T-helper 2 cell treated with Interferon-gamma antibody and Interleukin-4, amounts not matched to agents 5 μg/mL and 100 μg/mL, for 36 hours (primary cell): ENCODE measurements around the gene COPS4.
"Not testable (repeated sequence)": the region's sequence is repeated elsewhere in the genome, so short reads cannot be mapped to it uniquely, and the experiment has no call there.

Experiments used
- DNase-seq: peaks from one replicate; pipeline ENCODE4 v3.0.0; 2021; ENCODE audit warnings: low spot score
- H3K27ac Mint-ChIP-seq: one replicate; pipeline ENCODE4 v1.8.0; 2021; ENCODE audit warnings: mild to moderate bottlenecking, mixed read lengths
- H3K27me3 Mint-ChIP-seq: one replicate; pipeline ENCODE4 v1.8.0; 2021; ENCODE audit warnings: low read depth, mixed read lengths
- H3K36me3 Mint-ChIP-seq: one replicate; pipeline ENCODE4 v1.8.0; 2021; ENCODE audit warnings: low read depth, mixed read lengths
- H3K4me1 Mint-ChIP-seq: one replicate; pipeline ENCODE4 v1.8.0; 2021; ENCODE audit warnings: low read depth, mixed read lengths
- H3K4me3 Mint-ChIP-seq: one replicate; pipeline ENCODE4 v1.8.0; 2022; ENCODE audit warnings: mild to moderate bottlenecking, moderate library complexity, mixed read lengths
- H3K9me3 Mint-ChIP-seq: one replicate; pipeline ENCODE4 v1.8.0; 2021; ENCODE audit warnings: mixed read lengths

The COPS4 gene

DNA sequence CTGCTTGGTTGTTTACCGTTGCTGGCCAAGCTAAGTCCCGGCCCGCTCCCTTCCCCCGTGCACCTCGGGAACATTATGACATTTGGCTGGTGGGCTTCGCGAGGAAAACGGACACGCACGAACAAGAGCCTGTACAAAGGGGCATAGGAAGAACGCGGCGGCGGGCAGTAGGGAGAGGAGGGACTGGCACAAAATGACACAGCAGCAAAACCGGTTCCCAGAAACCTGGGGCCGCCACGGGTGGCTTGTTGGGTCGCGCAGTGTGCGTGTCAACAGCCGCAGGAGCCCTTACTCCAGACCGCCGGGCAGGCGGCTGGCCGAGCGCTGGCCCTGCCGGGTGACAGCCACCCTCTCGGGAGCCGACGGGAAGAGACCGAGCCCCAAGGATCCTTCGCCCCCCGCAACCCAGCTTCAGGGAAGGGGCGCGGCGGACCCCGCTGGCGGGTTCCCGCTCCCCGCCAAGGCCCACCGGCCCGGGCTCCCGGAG lies 22.7 kb upstream of the COPS4 start:
- H3K36me3 Mint-ChIP-seq, result peaks cover 6% of the 10 kb centered on the region
- no peaks in the 10 kb centered on the region for H3K9me3 Mint-ChIP-seq
- peaks cover 3% of the 10 kb centered on the region for H3K27me3 Mint-ChIP-seq
- DNase-seq, result peak; percentile 44
- peak overlapping the region; percentile 95 for H3K27ac Mint-ChIP-seq
- peak overlapping the region; percentile 96 for H3K4me3 Mint-ChIP-seq
- peaks cover 38% of the 10 kb centered on the region for H3K4me1 Mint-ChIP-seq

DNA sequence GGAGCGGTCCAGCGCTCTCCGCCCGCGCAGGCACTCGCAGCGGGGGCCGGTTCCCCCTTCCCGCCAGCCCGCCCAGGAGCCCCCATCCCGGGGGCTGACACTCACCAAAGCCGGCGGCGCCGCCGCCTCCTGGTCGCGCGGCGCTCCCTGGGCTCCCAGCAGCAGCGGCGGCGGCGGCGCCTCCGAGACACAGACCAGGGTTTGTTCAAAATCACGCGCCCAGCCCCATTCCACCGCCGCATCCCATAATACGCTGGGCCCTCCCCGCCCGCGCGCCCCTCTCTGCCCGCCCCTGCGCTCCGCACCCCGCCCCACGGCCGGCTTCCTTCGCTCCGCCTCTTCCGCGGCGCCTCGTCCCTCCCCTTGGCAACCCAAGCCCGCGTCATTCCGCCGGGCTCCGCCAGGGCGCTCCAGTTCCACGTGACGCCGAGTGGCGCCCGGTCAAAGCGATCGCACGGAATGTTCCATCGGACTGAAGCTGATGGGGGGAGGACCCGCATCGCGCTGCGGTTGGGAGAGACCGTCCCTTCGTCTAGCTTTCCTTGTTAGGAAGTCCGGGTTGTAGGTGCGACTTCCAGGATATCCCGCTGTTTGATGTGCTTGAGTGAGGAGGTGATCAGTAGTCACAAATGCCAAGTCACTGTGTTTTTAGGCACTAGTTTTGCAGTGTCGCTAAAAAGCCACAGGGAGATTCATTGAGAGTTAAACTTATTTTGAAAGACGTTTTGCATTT lies 22.1 kb upstream of the COPS4 start:
- peak; percentile 96 for DNase-seq
- Mint-ChIP-seq H3K36me3 (peaks cover 4% of the 10 kb centered on the region), H3K4me1 (peaks cover 32% of the 10 kb centered on the region), H3K9me3 (no peaks in the 10 kb centered on the region), H3K27ac (peak overlapping the region; percentile 94), H3K4me3 (peak overlapping the region; percentile 90), H3K27me3 (peaks cover 3% of the 10 kb centered on the region)

DNA sequence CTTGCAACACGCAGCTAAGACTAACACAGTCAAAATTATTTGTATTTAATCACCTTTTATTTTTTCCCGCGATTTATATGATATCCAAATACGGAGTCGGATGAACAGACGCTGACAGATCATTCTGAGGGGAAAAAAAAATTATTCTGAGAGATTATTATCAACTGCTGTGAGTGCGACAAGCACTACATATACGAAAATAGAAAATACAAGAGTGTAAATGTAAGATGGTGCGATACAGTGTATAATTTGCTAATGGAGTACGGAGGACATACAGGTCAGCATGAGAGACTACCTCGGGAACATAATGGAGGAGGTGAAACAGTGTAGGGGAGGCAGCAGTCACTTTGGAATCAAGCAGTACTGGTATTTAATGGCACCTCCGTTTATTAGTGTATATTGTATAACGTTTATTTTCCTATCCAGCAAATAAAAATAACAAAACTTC lies 21.5 kb upstream of the COPS4 start:
- H3K27me3 Mint-ChIP-seq, result peaks cover 3% of the 10 kb centered on the region
- H3K27ac Mint-ChIP-seq, result peak overlapping the region; percentile 94
- H3K4me3 Mint-ChIP-seq, result peak overlapping the region; percentile 90
- DNase-seq, result no peak
- peaks cover 28% of the 10 kb centered on the region for H3K4me1 Mint-ChIP-seq
- H3K9me3 Mint-ChIP-seq, result no peaks in the 10 kb centered on the region
- H3K36me3 Mint-ChIP-seq, result peaks cover 4% of the 10 kb centered on the region

- DNase-seq, result no peak
- H3K36me3 Mint-ChIP-seq, result peaks cover 4% of the 10 kb centered on the region
- peak overlapping the region; percentile 90 for H3K4me3 Mint-ChIP-seq
- peaks cover 27% of the 10 kb centered on the region for H3K4me1 Mint-ChIP-seq
- no peak overlapping the region for H3K27ac Mint-ChIP-seq
- peaks cover 3% of the 10 kb centered on the region for H3K27me3 Mint-ChIP-seq
- no peaks in the 10 kb centered on the region for H3K9me3 Mint-ChIP-seq
Measured at GRCh38 chr4:83013902-83014301, 21.1 kb upstream of the COPS4 start.

DNA sequence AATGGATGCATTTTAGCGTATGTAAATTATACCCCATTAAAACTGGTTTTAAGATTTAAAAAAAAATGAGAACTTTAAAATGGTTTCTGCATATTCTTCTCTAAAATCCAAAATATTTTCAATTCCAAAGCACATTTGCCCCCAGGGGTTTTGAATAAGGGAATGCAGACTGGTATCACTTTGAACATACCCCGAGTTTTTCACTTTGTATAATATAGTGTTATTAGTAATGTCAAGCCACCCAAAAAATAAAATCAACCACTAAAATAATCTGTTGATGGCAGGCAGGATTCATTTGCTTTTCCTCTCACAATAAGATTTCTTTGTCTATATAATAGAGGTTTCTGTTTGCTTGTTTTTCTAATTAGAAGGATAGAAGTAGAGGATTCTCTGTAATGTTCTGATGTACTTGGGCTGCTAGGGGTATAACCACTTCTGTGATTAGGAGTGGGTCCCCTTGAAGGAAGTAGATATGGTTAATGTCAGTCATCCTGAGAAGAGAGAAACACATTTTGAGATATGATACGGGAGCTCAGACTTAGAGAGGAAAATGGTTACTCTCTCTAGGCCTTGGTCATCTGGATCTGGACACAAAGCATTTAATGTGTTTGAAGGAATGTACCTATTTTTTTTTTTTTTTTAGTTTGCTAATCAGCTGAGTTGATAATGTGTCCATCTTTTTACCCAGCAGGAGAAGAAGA lies 15.0 kb upstream of the COPS4 start:
- peaks cover 6% of the 10 kb centered on the region for H3K27me3 Mint-ChIP-seq
- H3K9me3 Mint-ChIP-seq, result peaks cover 9% of the 10 kb centered on the region
- peaks cover 8% of the 10 kb centered on the region for H3K4me1 Mint-ChIP-seq
- no peaks in the 10 kb centered on the region for H3K36me3 Mint-ChIP-seq
- no peak for DNase-seq
- H3K27ac Mint-ChIP-seq, result no peak overlapping the region
- no peak overlapping the region for H3K4me3 Mint-ChIP-seq

- H3K27ac Mint-ChIP-seq, result no peak overlapping the region
- H3K4me1 Mint-ChIP-seq, result peaks cover 8% of the 10 kb centered on the region
- DNase-seq, result no peak
Measured at GRCh38 chr4:83022724-83023450, 12.1 kb upstream of the COPS4 start.

DNA sequence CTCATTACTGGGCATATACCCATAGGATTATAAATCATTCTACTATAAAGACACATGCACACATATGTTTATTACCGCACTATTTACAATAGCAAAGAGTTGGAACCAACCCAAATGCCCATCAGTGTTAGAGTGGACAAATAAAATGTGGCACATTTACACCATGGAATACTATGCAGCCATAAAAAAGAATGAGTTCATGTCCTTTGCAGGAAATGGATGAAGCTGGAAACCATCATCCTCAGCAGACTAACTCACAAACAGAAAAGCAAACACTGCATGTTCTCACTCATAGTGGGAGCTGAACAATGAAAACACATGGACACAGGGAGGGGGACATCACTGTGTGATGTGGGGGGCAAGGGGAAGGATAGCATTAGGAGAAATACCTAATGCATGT lies 11.4 kb upstream of the COPS4 start:
- DNase-seq, H3K27ac Mint-ChIP-seq, H3K4me3 Mint-ChIP-seq, H3K36me3 Mint-ChIP-seq, H3K4me1 Mint-ChIP-seq: not testable (repeated sequence)
- Mint-ChIP-seq H3K9me3 (peaks cover 18% of the 10 kb centered on the region), H3K27me3 (peaks cover 20% of the 10 kb centered on the region)

More at GRCh38 chr4:83022724-83023450, 12.1 kb upstream of the COPS4 start:
- peaks cover 18% of the 10 kb centered on the region for H3K9me3 Mint-ChIP-seq
- peaks cover 20% of the 10 kb centered on the region for H3K27me3 Mint-ChIP-seq
- H3K4me3 Mint-ChIP-seq, result no peak overlapping the region
- no peaks in the 10 kb centered on the region for H3K36me3 Mint-ChIP-seq

DNA sequence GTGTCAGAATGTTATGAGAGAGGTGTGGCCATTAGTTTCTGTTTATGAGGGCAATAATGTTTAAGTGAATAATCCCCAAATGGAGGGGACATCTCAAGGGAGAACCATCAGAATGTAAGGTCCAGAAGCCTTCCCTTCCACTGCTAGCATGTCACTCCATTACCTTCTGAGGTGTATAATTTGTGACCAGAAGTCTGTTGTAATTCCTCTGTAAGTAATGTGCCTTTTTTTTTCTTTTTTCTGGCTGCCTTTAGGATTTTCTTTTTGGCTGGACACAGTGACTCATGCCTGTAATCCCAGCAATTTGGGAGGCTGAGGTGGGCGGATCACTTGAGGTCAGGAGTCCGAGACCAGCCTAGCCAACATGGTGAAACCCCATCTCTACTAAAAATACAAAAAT lies 10.8 kb upstream of the COPS4 start:
- no peak for DNase-seq
- H3K4me1 Mint-ChIP-seq, result peaks cover 8% of the 10 kb centered on the region
- peaks cover 23% of the 10 kb centered on the region for H3K27me3 Mint-ChIP-seq
- no peak overlapping the region for H3K27ac Mint-ChIP-seq
- H3K9me3 Mint-ChIP-seq, result peaks cover 18% of the 10 kb centered on the region
- H3K36me3 Mint-ChIP-seq, result no peaks in the 10 kb centered on the region
- H3K4me3 Mint-ChIP-seq, result no peak overlapping the region

DNA sequence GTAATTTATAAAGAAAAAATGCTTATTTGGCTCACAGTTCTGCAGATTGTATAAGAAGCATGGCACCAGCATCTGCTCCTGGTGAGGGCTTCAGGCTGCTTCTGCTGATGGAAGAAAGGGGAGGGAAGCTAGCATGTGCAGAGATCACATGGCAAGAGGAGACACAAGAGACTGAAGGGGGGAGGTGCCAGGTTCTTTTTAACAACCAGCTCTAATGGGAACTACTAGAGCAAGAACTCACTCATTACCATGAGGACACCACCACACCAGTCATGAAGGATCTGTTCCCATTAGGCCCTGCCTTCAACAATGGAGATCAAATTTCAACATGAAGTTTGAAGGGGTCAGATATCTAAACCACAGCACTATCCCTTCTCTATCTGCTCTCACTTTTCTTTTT lies 9.4 kb upstream of the COPS4 start:
- H3K36me3 Mint-ChIP-seq, result no peaks in the 10 kb centered on the region

GRCh38 chr4:83028976-83029375 lies 6.0 kb upstream of the COPS4 start:
- Mint-ChIP-seq H3K4me1 (no peaks in the 10 kb centered on the region), H3K27ac (no peak overlapping the region), H3K4me3 (no peak overlapping the region), H3K9me3 (peaks cover 17% of the 10 kb centered on the region), H3K27me3 (peaks cover 25% of the 10 kb centered on the region), H3K36me3 (no peaks in the 10 kb centered on the region)
- no peak for DNase-seq

More for the DNA sequence above, 9.4 kb upstream of the COPS4 start:
- H3K9me3 Mint-ChIP-seq, result peaks cover 18% of the 10 kb centered on the region
- H3K4me3 Mint-ChIP-seq, result no peak overlapping the region
- H3K27ac Mint-ChIP-seq, result no peak overlapping the region
- no peak for DNase-seq
- no peaks in the 10 kb centered on the region for H3K4me1 Mint-ChIP-seq
- H3K27me3 Mint-ChIP-seq, result peaks cover 23% of the 10 kb centered on the region

DNA sequence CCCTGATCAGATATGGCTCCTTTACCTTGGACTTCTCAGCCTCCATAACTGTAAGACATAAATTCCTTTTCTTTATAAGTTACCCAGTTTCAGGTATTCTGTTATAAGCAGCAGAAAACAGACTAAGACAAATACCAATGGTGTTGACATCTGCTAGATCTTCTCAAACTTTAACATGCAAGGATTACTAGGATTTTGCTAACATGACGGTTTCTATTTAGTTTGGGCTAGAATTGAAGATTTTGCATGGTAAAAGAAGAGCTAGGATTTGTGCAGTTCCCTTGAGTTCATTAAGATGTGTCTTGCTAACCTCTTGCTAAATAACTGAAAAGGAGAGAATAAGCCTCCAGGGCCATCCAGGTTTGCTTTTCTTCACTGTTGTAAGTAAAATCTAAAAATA lies 5.3 kb upstream of the COPS4 start:
- Mint-ChIP-seq H3K27me3 (peaks cover 25% of the 10 kb centered on the region), H3K4me3 (no peak overlapping the region), H3K36me3 (no peaks in the 10 kb centered on the region), H3K9me3 (peaks cover 12% of the 10 kb centered on the region), H3K4me1 (no peaks in the 10 kb centered on the region), H3K27ac (no peak overlapping the region)
- DNase-seq, result no peak

- H3K36me3 Mint-ChIP-seq, result peaks cover 10% of the 10 kb centered on the region
- H3K4me1 Mint-ChIP-seq, result peaks cover 33% of the 10 kb centered on the region
- H3K4me3 Mint-ChIP-seq, result peak overlapping the region; percentile 19
- H3K27ac Mint-ChIP-seq, result no peak overlapping the region
- H3K27me3 Mint-ChIP-seq, result no peaks in the 10 kb centered on the region
- H3K9me3 Mint-ChIP-seq, result no peaks in the 10 kb centered on the region
- no peak for DNase-seq
Measured at GRCh38 chr4:83036991-83037665, 2.1 kb downstream of the COPS4 start.

DNA sequence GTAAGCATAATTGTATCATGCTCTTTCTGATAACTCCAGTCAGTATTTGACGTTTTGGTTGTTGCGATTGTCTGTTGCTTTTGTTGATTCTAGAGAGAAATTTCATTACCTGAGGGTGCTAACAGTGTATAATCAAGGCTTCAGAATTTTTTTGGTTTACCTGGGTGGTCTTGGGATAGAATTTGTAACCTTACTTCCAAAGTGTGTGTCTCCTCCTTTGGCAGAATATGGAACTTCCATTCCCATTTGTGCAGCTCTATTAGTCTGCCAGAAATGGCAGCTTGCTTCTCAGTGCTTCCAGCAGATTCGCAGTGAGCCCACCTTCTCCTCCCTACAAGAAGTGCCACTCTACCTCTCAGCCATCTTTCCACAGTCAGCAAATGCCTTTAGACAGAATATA lies 5.3 kb downstream of the COPS4 start:
- Mint-ChIP-seq H3K27ac (no peak overlapping the region), H3K4me1 (peaks cover 41% of the 10 kb centered on the region), H3K9me3 (no peaks in the 10 kb centered on the region), H3K27me3 (no peaks in the 10 kb centered on the region), H3K36me3 (peaks cover 12% of the 10 kb centered on the region), H3K4me3 (no peak overlapping the region)
- no peak for DNase-seq
